Neural progenitor cell (in vitro differentiated cells): ENCODE results near the gene EPYC.

Experiments
- CTCF ChIP-seq: fragments of 200-600 bp; sonication (generic); IDR thresholded peaks from 2 replicates; pipeline ENCODE4 v1.5.1; 2017; ENCODE audit warnings: antibody characterized with exemption, mild to moderate bottlenecking
- EZH2 ChIP-seq: fragments of 200-600 bp; sonication (generic); IDR thresholded peaks from 2 replicates; pipeline ENCODE4 v1.6.1; 2017; ENCODE audit warnings: antibody characterized with exemption, mild to moderate bottlenecking, moderate library complexity
- EZH2phosphoT487 ChIP-seq: fragments of 200-600 bp; sonication (generic); IDR thresholded peaks from 2 replicates; pipeline ENCODE4 v1.6.1; 2017; ENCODE audit warnings: antibody characterized with exemption

GRCh38 chr12:90979019-90979418 lies 25.8 kb downstream of the EPYC start:
- TF ChIP-seq CTCF: no peak
- no peak for TF ChIP-seq EZH2
- no peak for TF ChIP-seq EZH2phosphoT487
